Liver (tissue), 9 donors: ENCODE results near the gene PRKX. TPM values are rescaled to one million over a fixed set of nuclear protein-coding genes. Genes with fewer than 3 reads are reported as not detected.

ENCODE experiments used
- DNase-seq: peaks from one replicate; pipeline ENCODE4 v3.0.0-alpha.2; 2017; ENCODE audit warnings: low spot score
- H3K27ac ChIP-seq, 2 donors: one replicate each; pipeline ENCODE4 v1.7.0; 2013; ENCODE audit warnings: inconsistent platforms in 2 of 2, low read length in 2 of 2, control low read depth in 1 of 2, low read depth in 1 of 2, mild to moderate bottlenecking in 1 of 2
- H3K27me3 ChIP-seq, 4 donors: one replicate each; pipeline versions ENCODE4 v1.6.1 to v1.7.0; 2013; ENCODE audit warnings: low read length in 3 of 4, inconsistent platforms in 1 of 4, mild to moderate bottlenecking in 1 of 4, moderate library complexity in 1 of 4; ENCODE audit not compliant: control insufficient read depth in 4 of 4, insufficient read depth in 4 of 4
- H3K36me3 ChIP-seq, 4 donors: one replicate each; pipeline versions ENCODE4 v1.6.1 to v1.7.0; 2013; ENCODE audit warnings: low read length in 3 of 4, mild to moderate bottlenecking in 3 of 4, low read depth in 1 of 4, moderate library complexity in 1 of 4; ENCODE audit not compliant: control insufficient read depth in 4 of 4, insufficient read depth in 3 of 4
- H3K4me1 ChIP-seq, 4 donors: one replicate each; pipeline versions ENCODE4 v1.6.1 to v1.7.0; 2013; ENCODE audit warnings: low read length in 3 of 4, mild to moderate bottlenecking in 3 of 4, moderate library complexity in 1 of 4; ENCODE audit not compliant: control insufficient read depth in 4 of 4, insufficient read depth in 4 of 4
- H3K4me3 ChIP-seq, 3 donors: one replicate each; pipeline versions ENCODE4 v1.6.1 to v1.7.0; 2013; ENCODE audit warnings: low read length in 3 of 3, control low read depth in 1 of 3, low read depth in 1 of 3, mild to moderate bottlenecking in 1 of 3
- H3K9ac ChIP-seq, 2 donors: one replicate each; pipeline ENCODE4 v1.7.0; 2013; ENCODE audit warnings: low read length in 2 of 2, mild to moderate bottlenecking in 2 of 2, moderate library complexity in 2 of 2, control low read depth in 1 of 2, low read depth in 1 of 2
- H3K9me3 ChIP-seq, 4 donors: one replicate each; pipeline versions ENCODE4 v1.6.1 to v1.7.0; 2013; ENCODE audit warnings: low read length in 3 of 4; ENCODE audit not compliant: control insufficient read depth in 4 of 4
- EGR1 ChIP-seq, 2 donors: IDR thresholded peaks; 2 replicates each; pipeline ENCODE4 v1.6.1; 2016 to 2018; ENCODE audit warnings: antibody characterized with exemption in 2 of 2, low read depth in 2 of 2
- FOXA1 ChIP-seq: IDR thresholded peaks from 2 replicates; pipeline ENCODE4 v1.6.1; 2016; ENCODE audit warnings: antibody characterized with exemption
- FOXA2 ChIP-seq: IDR thresholded peaks from 2 replicates; pipeline ENCODE4 v1.6.1; 2016; ENCODE audit warnings: antibody characterized with exemption
- GABPA ChIP-seq, 2 donors: IDR thresholded peaks in 1 of 2; conservative IDR thresholded peaks in 1 of 2; 2 replicates each; pipeline ENCODE4 v1.6.1; 2016; ENCODE audit warnings: antibody characterized with exemption in 2 of 2, mild to moderate bottlenecking in 1 of 2, moderate library complexity in 1 of 2
- HNF4A ChIP-seq, 2 donors: conservative IDR thresholded peaks; 2 replicates each; pipeline ENCODE4 v1.6.1; 2016; ENCODE audit warnings: antibody characterized with exemption in 2 of 2, mild to moderate bottlenecking in 2 of 2
- HNF4G ChIP-seq: IDR thresholded peaks from 2 replicates; pipeline ENCODE4 v1.6.1; 2016; ENCODE audit warnings: antibody characterized with exemption
- JUND ChIP-seq, 2 donors: IDR thresholded peaks; 2 replicates each; pipeline ENCODE4 v1.6.1; 2016; ENCODE audit warnings: antibody characterized with exemption in 2 of 2
- NR2F2 ChIP-seq: IDR thresholded peaks from 2 replicates; pipeline ENCODE4 v1.6.1; 2016; ENCODE audit warnings: antibody characterized with exemption
- RAD21 ChIP-seq, 2 donors: IDR thresholded peaks; 2 replicates each; pipeline ENCODE4 v1.6.1; 2016; ENCODE audit warnings: antibody characterized with exemption in 2 of 2, mild to moderate bottlenecking in 2 of 2
- RXRA ChIP-seq, 2 donors: IDR thresholded peaks; 2 replicates each; pipeline ENCODE4 v1.6.1; 2017 to 2018; ENCODE audit warnings: antibody characterized with exemption in 2 of 2, mild to moderate bottlenecking in 1 of 2
- SP1 ChIP-seq: IDR thresholded peaks from 2 replicates; pipeline ENCODE4 v1.6.1; 2018; ENCODE audit warnings: antibody characterized with exemption, mild to moderate bottlenecking
- TAF1 ChIP-seq: conservative IDR thresholded peaks from 2 replicates; pipeline ENCODE4 v1.6.1; 2016; ENCODE audit warnings: antibody characterized with exemption, mild to moderate bottlenecking
- YY1 ChIP-seq: IDR thresholded peaks from 2 replicates; pipeline ENCODE4 v1.6.1; 2016; ENCODE audit warnings: antibody characterized with exemption, mild to moderate bottlenecking
- WGBS: extraction: QIAGEN DNeasy Blood & Tissue Kit; methylation state at CpG from one replicate; pipeline ENCODE4 v1.1.7; 2013; 5-methylcytosine and 5-hydroxymethylcytosine counted together
- polyA plus RNA-seq, 2 donors: library from polyadenylated mRNA; stranded (reverse) in 1 of 2; unstranded in 1 of 2; fragments of 200-250 nt in 1 of 2; fragments of >200 nt in 1 of 2; fragmentation: Nextera tagmentation in 1 of 2; extraction: Ambion mirVana in 1 of 2; gene quantifications; one replicate each; pipeline versions ENCODE4 v1.2.1 to v1.2.3, GENCODE V29; 2013 to 2015
- total RNA-seq, 2 donors: library from RNA; depleted of rRNA; stranded (reverse); fragments of >200 nt; gene quantifications; one replicate each; pipeline ENCODE4 v1.2.3, GENCODE V29; 2014
- TF ChIP-seq, protein P1 (sequence below): IDR thresholded peaks from 2 replicates; pipeline ENCODE4 v1.6.1; 2016; ENCODE audit warnings: antibody characterized with exemption
- TF ChIP-seq, protein P2 (sequence below): IDR thresholded peaks from 2 replicates; pipeline ENCODE4 v1.6.1; 2016; ENCODE audit warnings: antibody characterized with exemption
- TF ChIP-seq, protein P3 (sequence below): IDR thresholded peaks from 2 replicates; pipeline ENCODE4 v1.6.1; 2016; ENCODE audit warnings: antibody characterized with exemption, mild to moderate bottlenecking
- TF ChIP-seq, protein P4 (sequence below): IDR thresholded peaks from 2 replicates; pipeline ENCODE4 v1.6.1; 2016; ENCODE audit warnings: antibody characterized with exemption
- TF ChIP-seq, protein P5 (sequence below): fragments of 150-350 bp; IDR thresholded peaks from 2 replicates; pipeline ENCODE4 v1.5.1; 2017; ENCODE audit warnings: improper control_type of control experiment, low read depth, low read length; ENCODE audit not compliant: missing input control
- donor health status: healthy.
- donor health status: healthy.
- donor health status: healthy.
- donor health status: healthy.
- donor health status: healthy.

The PRKX gene
- total and polyA plus RNA-seq, 4 donors, result 0.63 to 4.0 (median 1.7) TPM

DNA sequence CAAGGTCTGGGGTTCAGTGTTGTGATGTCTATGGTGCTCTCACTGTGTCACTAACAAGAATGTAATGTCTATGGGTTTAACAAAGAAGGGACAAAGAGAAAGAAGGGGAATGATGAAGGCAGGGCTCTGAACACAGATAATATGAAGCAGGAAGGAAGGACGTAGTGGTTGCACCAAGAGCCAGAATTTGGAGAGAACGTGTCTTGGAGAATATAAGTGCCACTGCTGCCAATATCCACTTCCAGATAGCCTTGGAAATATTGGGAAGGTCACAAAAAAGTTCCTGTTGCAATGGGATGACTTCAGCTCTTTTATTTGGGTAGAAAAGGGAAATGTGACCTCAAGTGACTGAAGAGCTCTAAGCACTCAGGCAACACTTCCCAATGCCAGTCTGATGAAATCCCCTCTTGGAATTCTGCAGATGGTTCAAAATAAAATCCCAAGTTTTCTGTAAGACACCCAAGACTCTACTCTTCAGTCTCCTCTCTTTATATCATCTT, 131.8 kb downstream of the PRKX start:
- H3K4me1 ChIP-seq, result no peaks in the 10 kb centered on the region
- H3K27ac ChIP-seq, result no peak overlapping the region
- no peaks in the 10 kb centered on the region for H3K36me3 ChIP-seq
- H3K9me3 ChIP-seq, result no peaks in the 10 kb centered on the region
- no peak for DNase-seq
- 51% methylated on average over 2 of the region's 2 CpGs for WGBS
- no peak overlapping the region for H3K4me3 ChIP-seq
- H3K27me3 ChIP-seq, result peaks cover 0 to 4% (median 0%) of the 10 kb centered on the region in 4 donors
- TF ChIP-seq RAD21 (IDR thresholded peaks at IDR 0.05) (no peak), FOXA2 (no peak), JUND (IDR thresholded peaks at IDR 0.05) (no peak), GABPA (IDR thresholded peaks at IDR 0.05 in 1 of 2, conservative IDR thresholded peaks at IDR 0.05 in 1 of 2) (no peak), NR2F2 (no peak), TAF1 (no peak), SP1 (no peak), HNF4G (no peak), RXRA (IDR thresholded peaks at IDR 0.05) (no peak), HNF4A (conservative IDR thresholded peaks at IDR 0.05) (no peak), FOXA1 (no peak), EGR1 (IDR thresholded peaks at IDR 0.05; ENCODE audit: low read depth in 2 of 2) (no peak), YY1 (no peak)
- TF ChIP-seq, protein P1, sequence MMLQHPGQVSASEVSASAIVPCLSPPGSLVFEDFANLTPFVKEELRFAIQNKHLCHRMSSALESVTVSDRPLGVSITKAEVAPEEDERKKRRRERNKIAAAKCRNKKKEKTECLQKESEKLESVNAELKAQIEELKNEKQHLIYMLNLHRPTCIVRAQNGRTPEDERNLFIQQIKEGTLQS, result no peak
- TF ChIP-seq, protein P2, sequence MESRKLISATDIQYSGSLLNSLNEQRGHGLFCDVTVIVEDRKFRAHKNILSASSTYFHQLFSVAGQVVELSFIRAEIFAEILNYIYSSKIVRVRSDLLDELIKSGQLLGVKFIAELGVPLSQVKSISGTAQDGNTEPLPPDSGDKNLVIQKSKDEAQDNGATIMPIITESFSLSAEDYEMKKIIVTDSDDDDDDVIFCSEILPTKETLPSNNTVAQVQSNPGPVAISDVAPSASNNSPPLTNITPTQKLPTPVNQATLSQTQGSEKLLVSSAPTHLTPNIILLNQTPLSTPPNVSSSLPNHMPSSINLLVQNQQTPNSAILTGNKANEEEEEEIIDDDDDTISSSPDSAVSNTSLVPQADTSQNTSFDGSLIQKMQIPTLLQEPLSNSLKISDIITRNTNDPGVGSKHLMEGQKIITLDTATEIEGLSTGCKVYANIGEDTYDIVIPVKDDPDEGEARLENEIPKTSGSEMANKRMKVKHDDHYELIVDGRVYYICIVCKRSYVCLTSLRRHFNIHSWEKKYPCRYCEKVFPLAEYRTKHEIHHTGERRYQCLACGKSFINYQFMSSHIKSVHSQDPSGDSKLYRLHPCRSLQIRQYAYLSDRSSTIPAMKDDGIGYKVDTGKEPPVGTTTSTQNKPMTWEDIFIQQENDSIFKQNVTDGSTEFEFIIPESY, result no peak
- TF ChIP-seq, protein P3, sequence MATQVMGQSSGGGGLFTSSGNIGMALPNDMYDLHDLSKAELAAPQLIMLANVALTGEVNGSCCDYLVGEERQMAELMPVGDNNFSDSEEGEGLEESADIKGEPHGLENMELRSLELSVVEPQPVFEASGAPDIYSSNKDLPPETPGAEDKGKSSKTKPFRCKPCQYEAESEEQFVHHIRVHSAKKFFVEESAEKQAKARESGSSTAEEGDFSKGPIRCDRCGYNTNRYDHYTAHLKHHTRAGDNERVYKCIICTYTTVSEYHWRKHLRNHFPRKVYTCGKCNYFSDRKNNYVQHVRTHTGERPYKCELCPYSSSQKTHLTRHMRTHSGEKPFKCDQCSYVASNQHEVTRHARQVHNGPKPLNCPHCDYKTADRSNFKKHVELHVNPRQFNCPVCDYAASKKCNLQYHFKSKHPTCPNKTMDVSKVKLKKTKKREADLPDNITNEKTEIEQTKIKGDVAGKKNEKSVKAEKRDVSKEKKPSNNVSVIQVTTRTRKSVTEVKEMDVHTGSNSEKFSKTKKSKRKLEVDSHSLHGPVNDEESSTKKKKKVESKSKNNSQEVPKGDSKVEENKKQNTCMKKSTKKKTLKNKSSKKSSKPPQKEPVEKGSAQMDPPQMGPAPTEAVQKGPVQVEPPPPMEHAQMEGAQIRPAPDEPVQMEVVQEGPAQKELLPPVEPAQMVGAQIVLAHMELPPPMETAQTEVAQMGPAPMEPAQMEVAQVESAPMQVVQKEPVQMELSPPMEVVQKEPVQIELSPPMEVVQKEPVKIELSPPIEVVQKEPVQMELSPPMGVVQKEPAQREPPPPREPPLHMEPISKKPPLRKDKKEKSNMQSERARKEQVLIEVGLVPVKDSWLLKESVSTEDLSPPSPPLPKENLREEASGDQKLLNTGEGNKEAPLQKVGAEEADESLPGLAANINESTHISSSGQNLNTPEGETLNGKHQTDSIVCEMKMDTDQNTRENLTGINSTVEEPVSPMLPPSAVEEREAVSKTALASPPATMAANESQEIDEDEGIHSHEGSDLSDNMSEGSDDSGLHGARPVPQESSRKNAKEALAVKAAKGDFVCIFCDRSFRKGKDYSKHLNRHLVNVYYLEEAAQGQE, result no peak
- TF ChIP-seq, protein P4, sequence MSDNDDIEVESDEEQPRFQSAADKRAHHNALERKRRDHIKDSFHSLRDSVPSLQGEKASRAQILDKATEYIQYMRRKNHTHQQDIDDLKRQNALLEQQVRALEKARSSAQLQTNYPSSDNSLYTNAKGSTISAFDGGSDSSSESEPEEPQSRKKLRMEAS, result no peak
- TF ChIP-seq, protein P5, sequence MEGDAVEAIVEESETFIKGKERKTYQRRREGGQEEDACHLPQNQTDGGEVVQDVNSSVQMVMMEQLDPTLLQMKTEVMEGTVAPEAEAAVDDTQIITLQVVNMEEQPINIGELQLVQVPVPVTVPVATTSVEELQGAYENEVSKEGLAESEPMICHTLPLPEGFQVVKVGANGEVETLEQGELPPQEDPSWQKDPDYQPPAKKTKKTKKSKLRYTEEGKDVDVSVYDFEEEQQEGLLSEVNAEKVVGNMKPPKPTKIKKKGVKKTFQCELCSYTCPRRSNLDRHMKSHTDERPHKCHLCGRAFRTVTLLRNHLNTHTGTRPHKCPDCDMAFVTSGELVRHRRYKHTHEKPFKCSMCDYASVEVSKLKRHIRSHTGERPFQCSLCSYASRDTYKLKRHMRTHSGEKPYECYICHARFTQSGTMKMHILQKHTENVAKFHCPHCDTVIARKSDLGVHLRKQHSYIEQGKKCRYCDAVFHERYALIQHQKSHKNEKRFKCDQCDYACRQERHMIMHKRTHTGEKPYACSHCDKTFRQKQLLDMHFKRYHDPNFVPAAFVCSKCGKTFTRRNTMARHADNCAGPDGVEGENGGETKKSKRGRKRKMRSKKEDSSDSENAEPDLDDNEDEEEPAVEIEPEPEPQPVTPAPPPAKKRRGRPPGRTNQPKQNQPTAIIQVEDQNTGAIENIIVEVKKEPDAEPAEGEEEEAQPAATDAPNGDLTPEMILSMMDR, result no peak
- H3K9ac ChIP-seq, result no peak overlapping the region
